ENCODE results near the gene JAZF1. TPM values are rescaled to one million over a fixed set of nuclear protein-coding genes. Genes with fewer than 3 reads are reported as not detected.
A peak's percentile ranks its signal among the peaks of the same experiment; 100 is the strongest.

Gene JAZF1
- total RNA-seq, 1 donor from 2014 or later = 33.8 TPM

DNA sequence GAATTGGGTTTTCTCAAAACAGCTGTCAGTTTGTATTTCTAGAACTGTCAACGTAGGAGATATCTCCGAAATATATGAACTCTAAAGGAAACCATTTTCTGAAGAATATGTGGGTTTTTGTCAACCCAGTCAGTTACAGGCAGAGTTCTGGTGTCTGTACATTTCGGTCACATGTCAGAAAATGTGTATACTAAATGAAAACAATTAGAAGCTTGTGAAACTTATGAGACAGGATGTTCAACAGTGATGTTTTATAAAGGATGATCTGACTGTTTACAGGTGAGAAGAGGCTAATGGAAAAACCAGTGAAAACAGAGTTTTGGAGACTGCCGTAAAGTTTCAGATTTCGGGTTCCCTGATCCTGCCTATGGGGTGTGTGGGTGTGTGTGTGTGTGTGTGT is 6.2 kb downstream of the JAZF1 start:
- no peak for DNase-seq (ENCODE audit: low spot score)
- Mint-ChIP-seq H3K4me3 (ENCODE audit: unreplicated experiment) (no peak overlapping the region), H3K36me3 (ENCODE audit: low read depth) (peaks cover 2% of the 10 kb centered on the region), H3K27ac (ENCODE audit: unreplicated experiment) (peak overlapping the region; percentile 82), H3K4me1 (ENCODE audit: low read depth) (peaks cover 40% of the 10 kb centered on the region), H3K27me3 (ENCODE audit: low read depth) (no peaks in the 10 kb centered on the region), H3K9me3 (ENCODE audit: low read depth) (no peaks in the 10 kb centered on the region)
- TF ChIP-seq CTCF (IDR thresholded peaks at IDR 0.05) = no peak

GRCh38 chr7:28173531-28173930 is 7.1 kb downstream of the JAZF1 start:
- DNase-seq (ENCODE audit: low spot score) = no peak
- Mint-ChIP-seq H3K4me3 (ENCODE audit: unreplicated experiment) (no peak overlapping the region), H3K9me3 (ENCODE audit: low read depth) (no peaks in the 10 kb centered on the region), H3K4me1 (ENCODE audit: low read depth) (peaks cover 43% of the 10 kb centered on the region), H3K36me3 (ENCODE audit: low read depth) (peaks cover 2% of the 10 kb centered on the region), H3K27me3 (ENCODE audit: low read depth) (no peaks in the 10 kb centered on the region), H3K27ac (ENCODE audit: unreplicated experiment) (peak overlapping the region; percentile 5)
- TF ChIP-seq CTCF (IDR thresholded peaks at IDR 0.05) = no peak

DNA sequence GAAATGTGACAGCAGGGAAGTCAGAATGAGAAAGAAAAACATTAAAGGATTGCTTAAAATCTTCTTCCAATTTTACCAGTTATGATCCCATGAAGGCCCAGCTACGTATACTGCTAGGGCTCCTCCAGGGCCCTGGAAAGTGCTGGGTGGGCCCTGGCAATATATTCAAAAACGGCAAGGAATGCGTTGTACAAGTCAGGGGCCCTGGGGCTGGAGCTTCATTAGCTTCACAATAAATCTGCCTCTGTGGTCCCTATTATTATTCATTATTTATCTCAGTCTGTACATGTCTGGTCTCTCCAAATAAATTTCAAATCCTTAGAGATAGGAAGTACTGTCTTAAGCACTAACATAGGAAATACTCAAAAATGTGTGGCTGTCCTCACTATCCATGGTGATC is 7.6 kb downstream of the JAZF1 start:
- peaks cover 2% of the 10 kb centered on the region for H3K36me3 Mint-ChIP-seq (ENCODE audit: low read depth)
- DNase-seq (ENCODE audit: low spot score) = no peak
- no peaks in the 10 kb centered on the region for H3K9me3 Mint-ChIP-seq (ENCODE audit: low read depth)
- no peak for TF ChIP-seq CTCF (IDR thresholded peaks at IDR 0.05)
- H3K4me1 Mint-ChIP-seq (ENCODE audit: low read depth) = peaks cover 45% of the 10 kb centered on the region
- peak overlapping the region; percentile 49 for H3K27ac Mint-ChIP-seq (ENCODE audit: unreplicated experiment)
- no peak overlapping the region for H3K4me3 Mint-ChIP-seq (ENCODE audit: unreplicated experiment)
- no peaks in the 10 kb centered on the region for H3K27me3 Mint-ChIP-seq (ENCODE audit: low read depth)

- H3K9me3 Mint-ChIP-seq (ENCODE audit: low read depth) = no peaks in the 10 kb centered on the region
- no peak for DNase-seq (ENCODE audit: low spot score)
- no peak for TF ChIP-seq CTCF (IDR thresholded peaks at IDR 0.05)
- no peak overlapping the region for H3K27ac Mint-ChIP-seq (ENCODE audit: unreplicated experiment)
- H3K27me3 Mint-ChIP-seq (ENCODE audit: low read depth) = no peaks in the 10 kb centered on the region
- peaks cover 40% of the 10 kb centered on the region for H3K4me1 Mint-ChIP-seq (ENCODE audit: low read depth)
- H3K4me3 Mint-ChIP-seq (ENCODE audit: unreplicated experiment) = no peak overlapping the region
- peaks cover 2% of the 10 kb centered on the region for H3K36me3 Mint-ChIP-seq (ENCODE audit: low read depth)
Measured at GRCh38 chr7:28170701-28171100, 9.9 kb downstream of the JAZF1 start.

DNA sequence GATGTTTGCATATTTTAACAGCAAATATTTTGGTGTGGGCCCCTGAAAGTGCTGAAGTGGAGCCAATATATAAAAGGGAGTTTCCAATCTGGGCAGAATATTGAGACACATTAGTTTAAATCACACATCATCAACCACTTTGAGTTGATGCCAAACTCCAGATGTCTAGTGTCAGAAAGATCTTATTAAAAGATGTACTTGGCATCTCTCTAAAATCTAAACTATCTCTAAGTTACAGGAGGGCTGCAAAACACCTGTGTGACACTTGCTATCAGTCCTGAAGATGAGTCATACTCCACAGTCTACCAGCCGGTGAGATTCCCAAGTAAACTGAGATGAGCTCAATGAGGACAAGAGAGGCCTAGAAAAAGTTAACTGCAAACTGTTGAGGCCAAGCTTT is 11.4 kb downstream of the JAZF1 start:
- Mint-ChIP-seq H3K4me3 (ENCODE audit: unreplicated experiment) (no peak overlapping the region), H3K27ac (ENCODE audit: unreplicated experiment) (no peak overlapping the region), H3K27me3 (ENCODE audit: low read depth) (no peaks in the 10 kb centered on the region), H3K9me3 (ENCODE audit: low read depth) (no peaks in the 10 kb centered on the region), H3K36me3 (ENCODE audit: low read depth) (peaks cover 2% of the 10 kb centered on the region), H3K4me1 (ENCODE audit: low read depth) (peaks cover 47% of the 10 kb centered on the region)
- DNase-seq (ENCODE audit: low spot score) = no peak
- TF ChIP-seq CTCF (IDR thresholded peaks at IDR 0.05) = no peak

All from chondrocyte (in vitro differentiated cells).